HepG2 (cell line): ENCODE results near the gene TRIM9. TPM values are rescaled to one million over a fixed set of nuclear protein-coding genes. Genes with fewer than 3 reads are reported as not detected.

Experiments used
- ATAC-seq: fragments of 200-7000 bp; cut with Tn5 transposase; 3 replicates; pipeline ENCODE4 v1.9.1; 2020; ENCODE audit warnings: mild to moderate bottlenecking, moderate library complexity
- BruUV-seq: library from RNA; stranded (reverse); fragments of 400-500 nt; replicated peaks from 2 replicates; lab custom pipeline; 2021; lab: Mats Ljungman, UMichigan
- CTCF ChIA-PET: fragments of 300-600 bp; formaldehyde crosslinking; extraction: SDS; loops from one replicate; lab custom pipeline; 2021; ENCODE audit warnings: low total read pairs, inconsistent platforms, low intra/inter-chr PET ratio; lab: Yijun Ruan, JAX
- POLR2A ChIA-PET: fragments of 350-600 bp; sonication (Branson Sonifier 250); formaldehyde crosslinking; loops from one replicate; lab custom pipeline; 2020; ENCODE audit warnings: antibody characterized with exemption, inconsistent platforms; lab: Yijun Ruan, JAX
- DNase-seq: peaks from one replicate; pipeline ENCODE4 v3.0.0-alpha.2; 2015; ENCODE audit warnings: low spot score
- FAIRE-seq: peaks from 3 replicates; lab custom pipeline; 2011; peaks lifted over from hg19 to GRCh38; lab: Jason Lieb, UNC
- H2AFZ ChIP-seq: one replicate; pipeline ENCODE4 v1.6.1; 2011; ENCODE audit warnings: low read length, inconsistent platforms
- H3K27ac ChIP-seq: fragments of 300-600 bp; 3 replicates; pipeline ENCODE4 v1.8.0; 2011; ENCODE audit warnings: mixed run types, mild to moderate bottlenecking, mixed read lengths, low read length, inconsistent platforms; ENCODE audit not compliant: insufficient read depth; ENCODE audit errors: extremely low read length
- H3K27me3 ChIP-seq, 2 experiments: fragments of 200-600 bp in 1 of 2; 2 replicates in 1 of 2; 3 replicates in 1 of 2; pipeline versions ENCODE4 v1.6.0 to v1.8.0; 2011; ENCODE audit warnings: low read length in 2 of 2, mild to moderate bottlenecking in 2 of 2, moderate library complexity in 2 of 2, inconsistent platforms in 1 of 2; ENCODE audit not compliant: insufficient read depth in 2 of 2, control insufficient read depth in 1 of 2
- H3K36me3 ChIP-seq, 2 experiments: fragments of 200-600 bp in 1 of 2; replicated peaks in 1 of 2; 2 replicates in 1 of 2; 3 replicates in 1 of 2; pipeline versions ENCODE4 v1.5.1 to v1.8.0; 2011; ENCODE audit warnings: low read length in 2 of 2, inconsistent platforms in 1 of 2; ENCODE audit not compliant: insufficient read depth in 2 of 2, control insufficient read depth in 1 of 2
- H3K4me1 ChIP-seq: 2 replicates; pipeline ENCODE4 v1.5.1; 2012; ENCODE audit warnings: low read length, inconsistent platforms; ENCODE audit not compliant: insufficient read depth
- H3K4me2 ChIP-seq: 2 replicates; pipeline ENCODE4 v1.6.0; 2011; ENCODE audit warnings: low read depth, low read length, inconsistent platforms
- H3K4me3 ChIP-seq, 3 experiments: fragments of 200-600 bp in 1 of 3; sonication (generic), shearing (Covaris generic) in 1 of 3; replicated peaks in 1 of 3; 2 replicates each; pipeline ENCODE4 v1.5.1; 2011 to 2016; ENCODE audit warnings: low read length in 3 of 3, inconsistent platforms in 2 of 3, low read depth in 2 of 3, mild to moderate bottlenecking in 2 of 3, control low read depth in 1 of 3, mixed read lengths in 1 of 3; ENCODE audit not compliant: insufficient read depth in 1 of 3
- H3K79me2 ChIP-seq: one replicate; pipeline ENCODE4 v1.6.1; 2011; ENCODE audit warnings: low read length, inconsistent platforms; ENCODE audit not compliant: insufficient read depth
- H3K9ac ChIP-seq: 2 replicates; pipeline ENCODE4 v1.6.0; 2011; ENCODE audit warnings: mild to moderate bottlenecking, low read depth, low read length, inconsistent platforms; ENCODE audit not compliant: insufficient read depth
- H3K9me3 ChIP-seq: 2 replicates; pipeline ENCODE4 v1.5.1; 2012; ENCODE audit warnings: mild to moderate bottlenecking, low read length
- H4K20me1 ChIP-seq: 2 replicates; pipeline ENCODE4 v1.6.0; 2011; ENCODE audit warnings: inconsistent platforms, mild to moderate bottlenecking, low read length, moderate library complexity; ENCODE audit not compliant: insufficient read depth
- CBX5 ChIP-seq: sonication (generic); formaldehyde crosslinking; IDR thresholded peaks from 2 replicates; pipeline ENCODE4 v1.4.0; 2020; ENCODE audit warnings: missing genetic modification reagents, borderline replicate concordance
- CERS6 ChIP-seq: sonication (generic); formaldehyde crosslinking; IDR thresholded peaks from 2 replicates; pipeline ENCODE4 v1.5.0; 2020; ENCODE audit warnings: missing genetic modification reagents
- ELF3 ChIP-seq: IDR thresholded peaks from 2 replicates; pipeline ENCODE4 v1.6.1; 2016; ENCODE audit warnings: missing genetic modification reagents, missing compliant biosample characterization
- FOXO1 ChIP-seq: sonication (generic); formaldehyde crosslinking; IDR thresholded peaks from 2 replicates; pipeline ENCODE4 v1.4.0; 2020; ENCODE audit warnings: missing genetic modification reagents
- ISX ChIP-seq: sonication (generic); formaldehyde crosslinking; conservative IDR thresholded peaks from 2 replicates; pipeline ENCODE4 v1.5.0; 2020; ENCODE audit warnings: missing genetic modification reagents
- JARID2 ChIP-seq: sonication (generic); formaldehyde crosslinking; IDR thresholded peaks from 2 replicates; pipeline ENCODE4 v1.8.1; 2023; ENCODE audit warnings: missing genetic modification reagents, inconsistent platforms; ENCODE audit not compliant: insufficient replicate concordance
- NFKB2 ChIP-seq: sonication (generic); formaldehyde crosslinking; IDR thresholded peaks from 2 replicates; pipeline ENCODE4 v1.4.0; 2020; ENCODE audit warnings: missing genetic modification reagents, borderline replicate concordance
- NR3C1 ChIP-seq: sonication (generic); formaldehyde crosslinking; IDR thresholded peaks from 2 replicates; pipeline ENCODE4 v1.4.0; 2020; ENCODE audit warnings: missing genetic modification reagents
- POLR2AphosphoS5 ChIP-seq: IDR thresholded peaks from 2 replicates; pipeline ENCODE4 v1.6.1; 2012; ENCODE audit warnings: low read depth, low read length
- RELA ChIP-seq: sonication (generic); formaldehyde crosslinking; IDR thresholded peaks from 2 replicates; pipeline ENCODE4 v1.4.0; 2020; ENCODE audit warnings: missing genetic modification reagents
- ZFP37 ChIP-seq: sonication (generic); formaldehyde crosslinking; IDR thresholded peaks from 2 replicates; pipeline ENCODE4 v1.4.0; 2020; ENCODE audit warnings: missing genetic modification reagents, borderline replicate concordance
- ZIK1 ChIP-seq: sonication (generic); formaldehyde crosslinking; IDR thresholded peaks from 2 replicates; pipeline ENCODE4 v1.5.0; 2020; ENCODE audit warnings: mild to moderate bottlenecking, low read depth, missing genetic modification reagents, borderline replicate concordance
- ZNF343 ChIP-seq: sonication (generic); formaldehyde crosslinking; IDR thresholded peaks from 2 replicates; pipeline ENCODE4 v1.4.0; 2020; ENCODE audit warnings: mild to moderate bottlenecking, missing genetic modification reagents
- ZNF704 ChIP-seq: sonication (generic); formaldehyde crosslinking; IDR thresholded peaks from 2 replicates; pipeline ENCODE4 v1.8.1; 2023; ENCODE audit warnings: mild to moderate bottlenecking, inconsistent platforms, moderate library complexity, missing genetic modification reagents, borderline replicate concordance
- ZNF800 ChIP-seq: sonication (generic); formaldehyde crosslinking; IDR thresholded peaks from 2 replicates; pipeline ENCODE4 v1.4.0; 2020; ENCODE audit warnings: missing genetic modification reagents
- WGBS: methylation state at CpG from one replicate; pipeline ENCODE4 v1.1.6; 2017; ENCODE audit warnings: low lambda C conversion rate; 5-methylcytosine and 5-hydroxymethylcytosine counted together
- in situ Hi-C: cut with HindIII; loops from 2 replicates; pipeline ENCODE4 v1.10.0; 2017; ENCODE audit warnings: low pct_unique_long_range_greater_than_20kb; ENCODE audit not compliant: extremely low pct_ligation_motif_present
- intact Hi-C: fragments of 100-400 bp; cut with micrococcal nuclease; formaldehyde crosslinking; loops from one replicate; pipeline ENCODE4 v1.10.0; 2022; ENCODE audit not compliant: unreplicated experiment
- polyA plus RNA-seq, 8 experiments: library from polyadenylated mRNA; depleted of rRNA in 3 of 8; stranded (reverse) in 7 of 8; unstranded in 1 of 8; fragments of >200 nt; fragmentation: Illumina TruSeq in 4 of 8; extraction: Trizol in 4 of 8; gene quantifications; 2 replicates each; pipeline versions ENCODE4 v1.2.1 to v1.2.3, GENCODE V29; 2011 to 2016; ENCODE audit warnings: low read depth in 4 of 8, missing spikeins in 1 of 8, mixed read lengths in 1 of 8; ENCODE audit not compliant: insufficient read depth in 1 of 8
- total RNA-seq, 5 experiments: library from RNA; depleted of rRNA; stranded (reverse); fragments of >200 nt; fragmentation: Illumina TruSeq; extraction: Trizol; gene quantifications; 2 replicates each; pipeline ENCODE4 v1.2.3, GENCODE V29; 2016; ENCODE audit warnings: low read depth in 1 of 5
- TF ChIP-seq, protein P1 (sequence below): fragments of 450-650 bp; IDR thresholded peaks from 2 replicates; pipeline ENCODE4 v1.6.1; 2016
- TF ChIP-seq, protein P2 (sequence below): sonication (generic); formaldehyde crosslinking; IDR thresholded peaks from 2 replicates; pipeline ENCODE4 v1.4.0; 2020; ENCODE audit warnings: missing genetic modification reagents, borderline replicate concordance

Gene TRIM9
- total and polyA plus RNA-seq, 2 of the 13 experiments (the other 11 are each of a cell fraction or from before 2014, with no cell fraction given): 0.04 to 0.07 TPM

DNA sequence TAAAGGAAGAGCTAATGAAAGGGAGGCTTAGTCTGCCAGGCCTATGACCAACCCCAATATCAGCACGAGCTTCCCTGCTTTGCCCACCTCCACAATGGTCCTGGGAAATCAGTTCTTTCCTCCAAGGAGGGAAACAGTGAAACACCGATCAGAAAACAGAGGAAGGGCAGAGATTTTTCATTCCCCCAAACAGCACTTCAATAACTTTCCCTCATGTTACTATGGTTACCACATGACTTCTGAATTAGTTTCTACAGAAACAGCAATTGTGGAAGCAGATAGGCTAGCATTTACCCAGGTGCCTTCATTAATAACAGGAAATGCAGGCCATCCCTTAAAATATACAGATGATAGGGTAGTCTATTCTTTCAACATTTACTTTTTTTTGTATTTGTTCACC, 35.9 kb downstream of the TRIM9 start:
- no peak overlapping the region for H3K9ac ChIP-seq
- no peak overlapping the region for H3K4me3 ChIP-seq
- 0% methylated on average over 2 of the region's 2 CpGs for WGBS
- intact Hi-C loops: no loop called here
- FAIRE-seq (no peak), DNase-seq (no peak), ATAC-seq (no peak)
- H3K27ac ChIP-seq: no peak overlapping the region
- no peak overlapping the region for H2AFZ ChIP-seq
- in situ Hi-C loops: no loop called here
- no peaks in the 10 kb centered on the region for H3K36me3 ChIP-seq
- H3K27me3 ChIP-seq: no peaks in the 10 kb centered on the region; a peak in 1 of 5 replicates
- no peaks in the 10 kb centered on the region for H3K4me1 ChIP-seq
- TF ChIP-seq ZNF800 (CRISPR knock-in tag) (no peak), ZNF343 (CRISPR knock-in tag) (no peak), CBX5 (CRISPR knock-in tag) (no peak), ZNF704 (no peak), NFKB2 (CRISPR knock-in tag) (no peak), NR3C1 (CRISPR knock-in tag) (no peak), CERS6 (no peak), FOXO1 (CRISPR knock-in tag) (no peak), ISX (CRISPR knock-in tag) (no peak), ZIK1 (no peak), RELA (CRISPR knock-in tag) (no peak), ELF3 (CRISPR knock-in tag) (no peak), JARID2 (CRISPR knock-in tag) (no peak), ZFP37 (CRISPR knock-in tag) (no peak), POLR2AphosphoS5 (no peak)
- TF ChIP-seq, protein P1, sequence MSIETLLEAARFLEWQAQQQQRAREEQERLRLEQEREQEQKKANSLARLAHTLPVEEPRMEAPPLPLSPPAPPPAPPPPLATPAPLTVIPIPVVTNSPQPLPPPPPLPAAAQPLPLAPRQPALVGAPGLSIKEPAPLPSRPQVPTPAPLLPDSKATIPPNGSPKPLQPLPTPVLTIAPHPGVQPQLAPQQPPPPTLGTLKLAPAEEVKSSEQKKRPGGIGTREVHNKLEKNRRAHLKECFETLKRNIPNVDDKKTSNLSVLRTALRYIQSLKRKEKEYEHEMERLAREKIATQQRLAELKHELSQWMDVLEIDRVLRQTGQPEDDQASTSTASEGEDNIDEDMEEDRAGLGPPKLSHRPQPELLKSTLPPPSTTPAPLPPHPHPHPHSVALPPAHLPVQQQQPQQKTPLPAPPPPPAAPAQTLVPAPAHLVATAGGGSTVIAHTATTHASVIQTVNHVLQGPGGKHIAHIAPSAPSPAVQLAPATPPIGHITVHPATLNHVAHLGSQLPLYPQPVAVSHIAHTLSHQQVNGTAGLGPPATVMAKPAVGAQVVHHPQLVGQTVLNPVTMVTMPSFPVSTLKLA: no peak
- TF ChIP-seq, protein P2, sequence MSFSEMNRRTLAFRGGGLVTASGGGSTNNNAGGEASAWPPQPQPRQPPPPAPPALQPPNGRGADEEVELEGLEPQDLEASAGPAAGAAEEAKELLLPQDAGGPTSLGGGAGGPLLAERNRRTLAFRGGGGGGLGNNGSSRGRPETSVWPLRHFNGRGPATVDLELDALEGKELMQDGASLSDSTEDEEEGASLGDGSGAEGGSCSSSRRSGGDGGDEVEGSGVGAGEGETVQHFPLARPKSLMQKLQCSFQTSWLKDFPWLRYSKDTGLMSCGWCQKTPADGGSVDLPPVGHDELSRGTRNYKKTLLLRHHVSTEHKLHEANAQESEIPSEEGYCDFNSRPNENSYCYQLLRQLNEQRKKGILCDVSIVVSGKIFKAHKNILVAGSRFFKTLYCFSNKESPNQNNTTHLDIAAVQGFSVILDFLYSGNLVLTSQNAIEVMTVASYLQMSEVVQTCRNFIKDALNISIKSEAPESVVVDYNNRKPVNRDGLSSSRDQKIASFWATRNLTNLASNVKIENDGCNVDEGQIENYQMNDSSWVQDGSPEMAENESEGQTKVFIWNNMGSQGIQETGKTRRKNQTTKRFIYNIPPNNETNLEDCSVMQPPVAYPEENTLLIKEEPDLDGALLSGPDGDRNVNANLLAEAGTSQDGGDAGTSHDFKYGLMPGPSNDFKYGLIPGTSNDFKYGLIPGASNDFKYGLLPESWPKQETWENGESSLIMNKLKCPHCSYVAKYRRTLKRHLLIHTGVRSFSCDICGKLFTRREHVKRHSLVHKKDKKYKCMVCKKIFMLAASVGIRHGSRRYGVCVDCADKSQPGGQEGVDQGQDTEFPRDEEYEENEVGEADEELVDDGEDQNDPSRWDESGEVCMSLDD (CRISPR knock-in tag): no peak
- CTCF ChIA-PET: no interaction called here
- POLR2A ChIA-PET: no interaction called here
- no peaks in the 10 kb centered on the region for H4K20me1 ChIP-seq
- no peak overlapping the region for H3K4me2 ChIP-seq
- BruUV-seq: no TSS peak
- no peaks in the 10 kb centered on the region for H3K9me3 ChIP-seq
- no peaks in the 10 kb centered on the region for H3K79me2 ChIP-seq
